ENCODE data around the gene FRY.

DNA sequence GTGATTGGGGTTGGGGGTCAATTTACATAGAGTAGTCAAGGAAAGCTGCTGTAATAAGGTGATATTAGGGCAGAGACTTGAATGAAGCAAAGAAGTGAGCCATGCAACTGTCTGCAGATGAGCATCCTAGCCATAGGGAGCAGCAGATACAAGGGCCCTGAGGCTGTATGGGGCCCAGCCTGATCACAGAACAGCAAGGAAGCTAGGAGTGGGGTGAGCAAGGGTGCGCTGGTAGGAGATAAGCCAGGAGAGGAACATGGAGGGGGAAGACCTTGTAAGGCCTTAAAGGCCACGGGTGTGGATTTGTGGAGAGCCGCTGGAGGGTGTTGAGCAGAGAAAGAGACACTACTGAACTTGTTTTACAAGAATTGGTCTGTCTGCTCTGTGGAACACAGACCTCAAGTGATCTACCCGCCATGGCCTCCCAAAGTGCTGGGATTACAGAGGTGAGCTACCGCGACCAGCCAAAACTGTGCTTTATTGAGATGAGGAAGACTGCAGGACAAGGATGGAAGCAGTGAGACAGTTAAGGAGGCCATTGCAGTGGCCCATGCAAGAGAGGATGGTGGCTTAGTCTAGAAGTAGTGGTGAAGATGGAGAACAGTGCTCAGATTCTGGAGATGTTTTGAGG, 190.6 kb downstream of the FRY start:
- TF ChIP-seq EZH2 (IDR thresholded peaks at IDR 0.05; ENCODE audit: low read depth), result no peak
- TF ChIP-seq, protein P1, sequence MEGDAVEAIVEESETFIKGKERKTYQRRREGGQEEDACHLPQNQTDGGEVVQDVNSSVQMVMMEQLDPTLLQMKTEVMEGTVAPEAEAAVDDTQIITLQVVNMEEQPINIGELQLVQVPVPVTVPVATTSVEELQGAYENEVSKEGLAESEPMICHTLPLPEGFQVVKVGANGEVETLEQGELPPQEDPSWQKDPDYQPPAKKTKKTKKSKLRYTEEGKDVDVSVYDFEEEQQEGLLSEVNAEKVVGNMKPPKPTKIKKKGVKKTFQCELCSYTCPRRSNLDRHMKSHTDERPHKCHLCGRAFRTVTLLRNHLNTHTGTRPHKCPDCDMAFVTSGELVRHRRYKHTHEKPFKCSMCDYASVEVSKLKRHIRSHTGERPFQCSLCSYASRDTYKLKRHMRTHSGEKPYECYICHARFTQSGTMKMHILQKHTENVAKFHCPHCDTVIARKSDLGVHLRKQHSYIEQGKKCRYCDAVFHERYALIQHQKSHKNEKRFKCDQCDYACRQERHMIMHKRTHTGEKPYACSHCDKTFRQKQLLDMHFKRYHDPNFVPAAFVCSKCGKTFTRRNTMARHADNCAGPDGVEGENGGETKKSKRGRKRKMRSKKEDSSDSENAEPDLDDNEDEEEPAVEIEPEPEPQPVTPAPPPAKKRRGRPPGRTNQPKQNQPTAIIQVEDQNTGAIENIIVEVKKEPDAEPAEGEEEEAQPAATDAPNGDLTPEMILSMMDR (conservative IDR thresholded peaks at IDR 0.05), result no peak

Data from PC-9 (cell line).